NCI-H510A (cell line): ENCODE measurements around the gene MRTFB.

Source experiments
- DNase-seq: peaks from one replicate; lab custom pipeline; 2025; lab: John Stamatoyannopoulos, UW

The MRTFB gene

DNA sequence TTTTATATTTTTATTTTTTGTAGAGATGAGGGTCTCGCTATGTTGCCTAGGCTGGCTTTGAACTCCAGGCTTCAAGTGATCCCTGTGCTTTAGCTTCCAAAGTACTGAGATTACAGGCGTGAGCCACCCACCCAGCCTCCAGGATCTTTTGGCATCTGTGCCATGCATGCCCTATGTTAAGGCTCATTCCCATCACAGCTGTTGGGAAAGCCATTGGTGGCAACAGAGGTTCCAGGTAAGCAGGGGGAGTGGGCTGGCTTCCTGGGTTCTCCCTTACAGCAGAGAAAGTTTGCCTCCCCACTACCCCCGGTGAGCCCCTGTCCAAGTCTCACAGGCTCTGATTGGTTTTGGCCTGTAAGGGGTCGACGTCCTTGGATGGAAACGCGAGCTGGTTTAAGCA is 8.9 kb upstream of the MRTFB start:
- DNase-seq, result no peak

DNA sequence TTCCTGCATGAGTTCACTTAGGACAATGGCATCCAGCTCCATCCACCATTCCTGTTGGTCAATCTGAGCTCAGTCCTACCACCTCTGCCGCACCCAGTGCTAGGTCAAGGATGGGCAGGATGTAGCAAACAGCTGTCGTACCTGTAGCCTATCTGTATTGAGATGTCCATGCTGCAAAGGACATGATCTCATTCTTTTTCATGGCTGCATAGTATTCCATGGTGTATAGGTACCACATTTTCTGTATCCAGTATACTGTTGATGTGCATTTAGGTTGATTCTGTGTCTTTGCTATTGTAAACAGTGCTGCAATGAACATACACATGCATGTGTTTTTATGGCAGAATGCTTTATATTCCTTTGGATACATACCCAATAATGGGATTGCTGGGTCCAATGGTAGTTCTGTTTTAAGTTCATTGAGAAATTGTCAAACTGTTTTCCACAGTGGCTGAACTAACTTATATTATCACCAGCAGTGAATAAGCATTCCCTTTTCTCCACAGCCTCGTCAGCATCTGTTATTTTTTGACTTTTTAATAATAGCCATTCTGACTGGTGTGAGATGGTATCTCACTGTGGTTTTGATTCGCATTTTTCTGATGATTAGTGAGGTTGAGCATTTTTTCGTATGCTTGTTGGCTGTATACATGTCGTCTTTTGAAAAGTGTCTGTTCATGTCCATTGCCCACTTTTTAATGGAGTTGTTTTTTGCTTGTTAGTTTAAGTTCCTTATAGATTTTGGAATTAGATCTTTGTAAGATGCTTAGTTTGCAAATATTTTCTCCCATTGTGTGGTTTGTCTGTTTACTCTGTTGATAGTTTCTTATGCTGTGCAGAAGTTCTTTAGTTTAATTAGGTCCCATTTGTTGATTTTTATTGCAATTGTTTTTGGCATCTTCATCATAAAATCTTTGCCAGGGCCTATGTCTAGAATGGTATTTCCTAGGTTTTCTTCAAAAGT is 7.2 kb upstream of the MRTFB start:
- DNase-seq, result no peak

DNA sequence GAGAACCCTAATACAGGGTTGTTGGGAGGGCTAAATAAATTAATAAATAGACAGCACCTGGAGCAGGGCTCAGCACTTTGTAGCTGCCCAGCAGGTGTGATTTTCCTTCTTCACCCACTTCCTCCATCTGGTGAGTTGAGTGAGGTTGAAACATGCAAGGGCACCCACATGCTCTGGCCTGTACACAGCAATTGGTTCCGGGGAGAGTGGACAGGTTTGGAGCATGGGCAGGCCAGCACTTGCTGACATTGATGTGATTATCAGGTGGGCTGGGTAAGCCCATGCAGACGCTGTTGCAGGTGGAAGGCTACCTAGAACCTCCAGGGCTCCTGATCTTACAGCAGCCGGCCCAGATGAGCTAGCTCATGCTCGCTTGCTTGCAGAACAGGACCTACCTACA is 1.3 kb upstream of the MRTFB start:
- DNase-seq, result no peak

DNA sequence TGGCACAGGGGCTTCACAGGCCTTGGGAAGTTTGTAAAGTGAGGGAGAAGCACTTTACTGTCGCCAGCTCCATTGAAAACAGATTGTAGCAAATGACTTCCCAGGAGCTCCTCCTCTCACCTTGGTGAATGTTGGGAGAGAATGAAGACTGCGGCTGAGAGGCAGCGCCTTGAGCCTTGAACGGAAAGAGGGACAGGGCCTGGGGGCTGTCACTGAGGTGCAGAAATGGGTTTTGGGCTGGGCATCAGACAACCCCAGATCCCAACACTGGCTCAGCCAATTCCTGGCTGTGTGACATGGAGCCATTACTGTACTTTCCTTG is 603 bp upstream of the MRTFB start:
- DNase-seq, result no peak

DNA sequence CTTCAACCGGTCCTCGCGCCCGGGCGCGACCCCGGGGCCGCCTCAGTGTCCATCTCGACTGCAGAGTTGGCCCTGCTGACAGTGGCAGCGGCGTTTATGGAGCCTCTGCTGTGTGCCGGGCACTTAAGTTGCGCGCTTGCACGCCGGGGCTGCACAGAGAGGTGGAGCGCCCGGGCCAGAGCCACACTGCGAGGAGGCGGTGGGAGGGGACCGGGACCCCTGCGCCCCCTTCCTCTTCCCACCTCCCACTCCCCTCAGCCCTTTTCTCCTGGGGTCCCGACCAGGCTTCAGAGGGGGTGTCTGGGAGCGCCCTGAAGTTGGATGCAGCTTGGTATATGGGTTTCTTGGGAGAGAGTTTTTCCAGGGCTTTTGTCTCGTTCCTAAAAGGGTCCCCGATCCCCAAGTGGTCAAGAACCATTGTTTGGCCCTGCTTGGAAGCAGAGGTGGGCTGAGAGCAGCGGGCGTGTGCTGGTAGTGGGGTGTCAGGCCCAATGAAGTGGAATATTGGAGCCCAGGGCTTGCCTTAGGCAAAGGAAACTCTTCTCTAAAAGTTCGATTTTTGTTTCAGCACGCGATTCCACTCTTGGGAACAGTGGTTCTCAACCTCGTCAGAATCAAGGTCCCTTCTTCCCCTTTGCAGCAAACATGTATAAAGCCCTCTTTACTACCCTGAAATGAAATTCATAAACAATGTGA is 605 bp downstream of the MRTFB start:
- no peak for DNase-seq

DNA sequence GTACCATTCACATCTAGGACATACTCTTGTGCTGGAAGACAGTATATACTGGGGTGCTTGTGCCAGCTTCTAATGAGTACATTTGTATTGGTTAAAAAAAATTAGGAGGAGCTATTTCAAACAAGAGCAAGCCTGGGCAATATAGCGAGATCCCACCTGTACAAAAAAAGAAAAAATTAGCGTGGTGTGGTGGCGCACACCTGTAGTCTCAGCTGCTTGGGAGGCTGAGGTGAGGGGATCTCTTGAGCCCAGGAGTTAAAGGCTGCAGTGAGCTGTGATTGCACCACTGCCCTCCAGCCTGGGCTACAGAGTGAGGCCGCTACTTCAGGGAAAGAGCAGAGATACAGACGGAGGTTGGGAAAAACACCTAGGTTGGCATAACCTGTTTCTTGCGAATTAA is 1.2 kb downstream of the MRTFB start:
- no peak for DNase-seq

DNA sequence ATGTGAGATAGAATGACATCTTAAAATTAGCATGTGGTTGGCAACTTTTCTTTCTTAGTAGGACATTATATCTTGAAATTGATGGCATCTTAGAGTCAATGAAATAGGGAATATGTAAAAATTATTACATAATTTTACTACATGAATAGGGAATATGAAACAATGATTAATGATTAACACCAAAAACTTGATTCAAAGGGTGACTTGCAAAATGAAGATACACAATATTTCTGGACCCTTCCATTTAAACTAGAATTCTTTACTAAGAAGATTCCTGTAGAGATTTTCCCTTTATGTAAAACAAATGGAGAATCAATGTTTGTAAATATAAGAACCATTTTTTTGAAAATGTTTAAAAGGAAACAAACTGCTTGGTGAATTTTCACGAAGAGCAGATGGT is 3.4 kb downstream of the MRTFB start:
- DNase-seq, result no peak

DNA sequence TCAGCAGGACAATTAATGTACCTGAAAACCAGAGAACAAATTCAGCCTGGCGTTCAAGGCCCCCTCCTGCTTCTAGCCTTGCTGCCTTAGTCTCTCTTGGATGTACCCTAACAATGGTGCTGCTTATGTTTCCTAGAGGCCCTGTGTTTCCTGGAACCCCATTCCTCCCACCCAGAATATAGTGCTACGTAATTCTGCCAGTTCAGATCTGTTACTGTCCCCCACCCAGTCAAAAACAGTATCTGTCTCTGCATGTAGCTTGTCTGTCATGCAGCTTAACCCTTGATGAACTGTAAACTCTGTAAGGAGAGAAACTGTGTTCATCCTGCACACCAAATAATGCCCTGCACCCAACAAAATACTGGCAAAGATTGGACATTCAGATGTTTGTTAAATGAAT is 6.8 kb downstream of the MRTFB start:
- no peak for DNase-seq

DNA sequence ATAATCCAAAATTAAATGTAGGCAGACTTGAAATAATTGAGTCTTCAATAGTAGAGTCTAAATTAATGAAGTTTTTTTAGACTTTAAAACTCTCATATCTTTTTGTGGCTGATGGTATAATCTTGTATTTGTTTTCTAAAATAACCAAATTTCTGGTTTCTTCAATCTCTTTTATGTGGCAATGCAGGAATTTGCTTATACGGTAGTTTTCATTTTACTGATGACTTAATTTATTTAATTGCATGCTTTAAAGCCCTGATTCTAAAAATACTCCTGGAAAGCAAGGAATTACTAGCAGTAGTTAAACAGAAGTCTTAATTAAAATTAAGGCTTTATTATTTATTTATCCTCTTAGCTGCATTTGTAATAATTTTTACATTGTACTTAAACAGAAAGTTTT is 15.4 kb downstream of the MRTFB start:
- DNase-seq, result no peak

DNA sequence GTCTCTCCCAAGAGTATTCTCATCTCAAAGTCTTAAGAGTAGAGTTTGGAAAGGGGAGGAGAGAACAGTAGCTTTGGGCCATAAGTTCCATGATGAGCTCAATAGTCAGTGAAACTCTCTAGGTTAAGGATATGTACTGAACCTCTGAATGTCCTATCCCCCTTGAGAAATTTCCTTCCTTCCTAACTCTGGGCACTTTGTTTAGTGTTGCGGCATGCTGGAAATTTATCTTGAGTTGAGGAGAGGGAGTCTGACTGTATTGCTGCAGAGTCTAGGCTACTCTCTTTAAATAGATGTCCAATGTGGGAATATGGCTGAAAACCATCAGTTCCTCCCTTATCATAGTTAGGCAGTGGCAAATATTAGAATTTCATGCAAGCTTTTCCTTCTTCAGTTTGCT is 16.1 kb downstream of the MRTFB start:
- DNase-seq, result no peak

DNA sequence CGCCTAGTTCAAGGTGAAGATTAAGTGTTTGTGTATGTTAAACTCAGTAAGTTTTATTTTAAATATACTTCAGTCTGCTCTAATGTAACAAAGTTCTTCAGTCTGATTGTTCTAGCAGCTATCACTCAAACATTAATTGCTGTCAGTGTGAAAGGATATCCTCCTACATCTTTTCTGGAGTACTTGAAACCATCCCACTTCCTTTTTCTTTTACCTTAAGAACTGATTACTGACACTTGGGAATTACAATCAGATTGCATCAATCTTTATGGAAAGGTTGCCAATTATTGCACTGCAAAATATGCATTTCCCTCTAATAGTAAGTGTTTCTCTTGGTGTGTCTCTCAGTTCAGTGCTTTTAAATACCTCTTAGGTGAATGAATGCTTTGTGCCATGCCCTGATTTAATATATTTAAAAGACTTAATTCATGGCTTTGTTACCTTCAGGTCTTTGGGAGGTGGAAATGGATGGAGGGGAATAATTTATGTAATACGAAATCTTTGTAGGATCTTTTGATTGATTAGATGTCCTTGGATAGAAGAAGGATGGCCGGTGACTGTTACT is 16.6 kb downstream of the MRTFB start:
- DNase-seq, result no peak

DNA sequence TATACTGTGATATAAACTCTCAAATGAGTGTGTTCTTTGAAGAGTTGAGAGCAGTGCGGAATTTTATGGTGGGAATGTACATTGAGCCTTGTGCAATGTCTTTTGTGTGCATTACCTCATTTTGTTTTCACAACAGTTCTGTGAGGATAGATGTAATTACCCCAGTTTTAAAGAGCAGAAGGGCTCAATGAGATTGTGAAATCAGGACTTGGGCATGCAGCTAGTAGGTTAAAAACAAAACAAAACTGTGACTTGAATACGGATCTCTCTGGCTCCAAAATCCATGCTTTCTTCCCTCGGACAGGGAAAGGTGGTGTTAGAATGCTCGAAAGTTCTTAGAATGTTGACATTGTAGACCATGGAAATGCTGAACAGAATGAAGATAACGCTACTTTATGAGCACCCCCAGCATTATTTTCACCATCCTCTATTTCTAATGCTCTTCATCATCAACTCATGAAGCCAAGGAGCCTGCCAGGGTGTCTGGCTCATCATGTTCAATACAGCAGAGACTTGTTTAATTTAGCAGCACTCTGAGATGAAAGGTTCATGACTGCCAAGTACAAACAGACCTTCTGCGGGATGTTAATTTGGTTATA is 17.1 kb downstream of the MRTFB start:
- no peak for DNase-seq

DNA sequence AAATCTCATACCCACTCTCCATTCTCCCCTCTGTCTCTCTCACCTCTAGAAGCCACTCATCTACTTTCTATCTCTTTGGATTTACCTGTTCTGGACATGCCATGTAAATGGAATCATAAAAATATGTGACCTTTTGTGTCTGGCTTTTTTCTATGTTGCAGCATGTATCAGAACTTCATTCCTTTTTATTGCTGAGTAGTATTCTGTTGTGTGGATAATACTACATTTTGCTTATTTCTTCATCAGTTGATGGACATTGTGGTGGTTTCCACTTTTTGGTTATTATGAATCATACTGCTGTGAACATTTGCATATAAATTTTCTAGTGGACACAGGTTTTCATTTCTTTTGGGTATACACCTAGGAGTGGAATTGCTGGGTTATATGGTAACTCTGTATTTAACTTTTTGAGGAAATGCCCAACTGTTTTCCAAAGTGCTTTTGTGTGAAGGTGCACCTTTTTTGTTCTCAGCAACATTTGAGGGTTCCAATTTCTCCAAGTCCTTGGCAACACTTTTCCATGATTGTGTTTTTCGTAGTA is 18.2 kb downstream of the MRTFB start:
- no peak for DNase-seq

DNA sequence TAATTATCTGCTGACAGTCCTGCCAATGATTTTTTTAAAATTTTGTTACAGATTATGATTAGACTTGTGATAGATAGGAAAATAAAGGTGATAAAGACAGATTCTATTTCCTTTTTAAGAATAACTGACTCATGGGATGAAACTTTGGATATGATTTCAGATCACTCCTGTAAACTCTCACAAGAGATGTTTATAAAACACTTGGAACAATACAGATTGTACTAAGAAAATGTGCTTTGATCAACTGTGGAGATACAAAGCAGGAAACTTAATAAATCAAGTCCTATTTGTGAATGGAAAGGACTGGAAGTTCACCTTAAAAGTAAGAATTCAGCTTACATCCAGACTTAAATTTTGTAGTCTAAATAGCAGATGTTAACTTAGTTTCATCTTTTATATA is 21.4 kb downstream of the MRTFB start:
- DNase-seq, result no peak

DNA sequence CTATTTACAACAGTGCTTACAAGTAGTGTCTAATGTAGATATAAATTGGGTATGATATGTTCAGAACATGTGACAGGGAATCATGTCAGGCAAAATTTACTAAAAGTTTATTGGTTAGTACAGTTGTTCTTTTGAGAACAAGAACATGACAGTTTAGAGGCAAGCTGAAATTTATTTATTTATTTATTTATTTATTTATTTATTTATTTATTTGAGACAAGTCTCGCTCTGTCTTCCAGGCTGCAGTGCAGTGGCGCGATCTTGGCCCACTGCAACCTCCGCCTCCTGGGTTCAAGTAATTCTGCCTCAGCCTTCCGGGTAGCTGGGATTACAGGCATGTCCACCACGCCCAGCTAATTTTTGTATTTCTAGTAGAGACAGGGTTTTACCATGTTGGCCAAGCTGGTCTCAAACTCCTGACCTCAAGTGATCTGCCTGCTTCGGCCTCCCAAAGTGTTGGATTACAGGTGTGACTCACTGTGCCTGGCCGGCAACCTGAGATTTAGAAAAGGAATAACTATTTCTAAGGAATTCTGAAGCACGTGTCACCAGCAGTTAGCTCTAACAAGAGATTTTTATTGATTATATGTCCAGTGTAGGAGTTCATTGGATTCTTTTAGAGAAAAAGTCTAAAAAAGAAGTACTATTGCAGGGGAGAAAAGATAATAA is 24.9 kb downstream of the MRTFB start:
- no peak for DNase-seq

DNA sequence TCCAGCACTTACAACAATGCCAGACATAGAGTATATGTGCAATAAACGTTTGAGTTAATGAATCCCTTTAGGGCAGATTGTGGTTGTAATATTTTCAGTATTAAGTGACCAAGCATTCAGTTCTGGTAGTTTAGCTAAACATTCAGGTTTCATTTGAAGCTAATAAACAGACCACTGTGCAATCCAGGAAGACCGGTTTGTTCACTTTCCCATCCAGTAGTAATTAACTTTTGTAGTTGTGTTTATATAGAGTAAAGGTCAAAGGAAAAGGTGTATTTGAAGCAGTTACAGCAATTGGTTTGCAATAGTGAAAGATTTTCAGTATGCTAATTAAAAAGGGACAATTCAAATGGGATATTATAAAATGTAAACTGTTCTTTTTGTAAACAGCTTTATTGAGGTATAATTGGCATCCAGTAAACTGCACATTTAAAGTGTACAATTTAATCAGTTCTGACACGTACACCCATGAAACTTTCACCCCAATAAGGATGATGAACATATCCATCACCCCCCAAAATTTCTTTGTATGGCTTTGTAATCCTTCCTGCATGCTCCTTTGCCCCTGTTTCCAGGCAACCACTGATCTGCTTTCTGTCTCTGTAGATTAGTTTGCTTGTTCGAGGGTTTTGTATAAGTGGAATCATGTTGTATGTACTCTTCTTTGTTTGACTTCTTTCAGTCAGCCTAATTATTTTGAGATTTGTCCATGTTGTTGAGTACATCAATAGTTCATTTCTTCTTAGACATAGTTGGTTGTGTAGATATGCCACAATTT is 26.3 kb downstream of the MRTFB start:
- peak; percentile 73 for DNase-seq

DNA sequence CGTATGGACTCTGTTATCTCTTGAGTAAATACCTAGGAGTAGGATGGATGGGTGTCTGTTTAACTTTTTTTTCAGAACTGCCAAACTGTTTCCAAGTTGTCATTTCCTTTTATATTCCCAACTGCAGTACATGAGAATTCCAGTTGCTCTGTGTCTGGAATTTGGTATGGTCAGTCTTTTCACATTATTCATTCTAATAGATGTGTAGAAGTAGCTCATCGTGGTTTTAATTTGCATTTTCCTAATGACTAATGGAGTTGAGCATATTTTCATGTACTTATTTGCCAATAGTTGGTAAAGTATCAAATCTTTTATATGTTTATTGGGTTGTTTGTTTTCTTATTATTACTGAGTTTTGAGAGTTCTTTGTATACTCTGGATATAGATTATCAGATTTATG is 27.0 kb downstream of the MRTFB start:
- DNase-seq, result no peak

DNA sequence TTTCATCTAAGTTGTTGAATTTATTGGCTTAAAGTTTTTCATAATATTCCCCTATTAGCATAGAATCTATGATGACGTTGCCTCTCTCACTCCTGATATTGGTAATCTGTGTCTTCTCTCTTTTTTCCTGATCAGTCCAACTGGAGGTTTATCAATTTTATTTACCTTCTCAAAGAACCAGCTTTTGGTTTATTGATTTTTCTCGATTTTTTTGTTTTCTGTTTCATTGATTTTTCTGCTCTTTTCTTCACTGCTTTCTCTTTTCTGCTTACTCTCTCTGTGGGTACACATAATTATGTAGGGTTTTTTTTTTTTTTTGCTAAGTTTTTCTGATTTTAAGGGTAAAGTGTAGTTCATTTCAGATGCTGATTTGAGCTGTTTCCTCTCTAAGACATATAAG is 29.7 kb downstream of the MRTFB start:
- no peak for DNase-seq

DNA sequence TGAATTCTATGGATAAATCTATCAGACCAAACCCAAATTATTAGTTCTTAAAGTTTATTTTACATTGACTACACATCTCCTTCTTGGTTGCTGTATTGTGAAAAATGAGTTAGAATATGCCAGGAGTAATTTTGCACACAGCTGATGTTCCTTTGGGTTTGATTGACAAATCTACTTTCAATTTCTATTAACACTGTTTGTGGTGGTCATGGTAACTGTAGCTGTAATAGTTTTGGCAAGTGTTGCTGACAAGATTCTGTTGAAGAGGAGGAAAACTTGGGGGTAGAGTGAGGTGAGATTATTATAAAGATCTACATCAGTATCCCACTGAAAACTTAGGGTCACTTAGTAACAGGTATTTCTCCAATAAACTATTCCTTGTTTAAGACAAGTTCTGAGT is 30.3 kb downstream of the MRTFB start:
- DNase-seq, result no peak

DNA sequence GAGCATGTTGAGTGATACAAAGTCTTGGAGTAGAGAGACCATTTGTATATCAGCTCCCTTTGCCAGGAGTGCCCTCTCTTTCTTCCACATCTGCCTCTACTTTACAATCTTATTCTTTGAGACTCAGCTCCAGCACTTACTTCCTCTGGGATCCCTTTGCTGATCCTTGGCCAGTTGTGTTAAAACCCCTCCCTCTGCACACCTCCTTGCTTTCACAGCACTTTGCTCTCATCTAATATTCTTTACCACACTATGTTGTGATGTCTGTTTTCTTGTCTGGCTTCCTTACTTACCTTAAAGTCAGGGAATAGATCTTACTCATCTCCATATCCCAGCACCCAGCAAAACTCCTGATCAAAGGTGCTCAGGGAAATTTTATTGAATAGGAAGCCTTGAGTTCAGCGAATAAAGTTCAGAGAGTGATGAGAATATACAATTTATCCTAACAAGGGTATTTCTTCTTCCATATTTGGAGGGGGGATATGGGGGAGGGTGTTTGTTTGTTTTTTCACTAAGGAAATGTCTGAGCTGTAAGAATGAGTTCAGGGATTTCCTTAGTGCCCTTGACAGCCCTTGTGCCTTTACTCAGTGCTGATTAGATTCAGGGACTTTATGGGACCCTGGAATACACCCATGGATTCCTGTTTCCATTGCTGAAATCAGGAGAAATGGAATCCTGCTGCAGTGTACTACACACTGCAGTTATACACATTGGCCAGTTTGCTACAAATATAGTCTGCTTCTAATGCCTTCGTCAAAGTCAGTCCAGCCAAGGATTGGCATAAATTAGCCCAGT is 32.0 kb downstream of the MRTFB start:
- DNase-seq, result no peak
